Fibroblast of the conjunctiva (primary cell): Measurements from ENCODE around the gene CORO2B.
A peak's percentile ranks its signal among the peaks of the same experiment; 100 is the strongest.

Source experiments
- DNase-seq: peaks from one replicate; pipeline ENCODE4 v3.0.0-alpha.2; 2010; ENCODE audit warnings: low read depth

The CORO2B gene

DNA sequence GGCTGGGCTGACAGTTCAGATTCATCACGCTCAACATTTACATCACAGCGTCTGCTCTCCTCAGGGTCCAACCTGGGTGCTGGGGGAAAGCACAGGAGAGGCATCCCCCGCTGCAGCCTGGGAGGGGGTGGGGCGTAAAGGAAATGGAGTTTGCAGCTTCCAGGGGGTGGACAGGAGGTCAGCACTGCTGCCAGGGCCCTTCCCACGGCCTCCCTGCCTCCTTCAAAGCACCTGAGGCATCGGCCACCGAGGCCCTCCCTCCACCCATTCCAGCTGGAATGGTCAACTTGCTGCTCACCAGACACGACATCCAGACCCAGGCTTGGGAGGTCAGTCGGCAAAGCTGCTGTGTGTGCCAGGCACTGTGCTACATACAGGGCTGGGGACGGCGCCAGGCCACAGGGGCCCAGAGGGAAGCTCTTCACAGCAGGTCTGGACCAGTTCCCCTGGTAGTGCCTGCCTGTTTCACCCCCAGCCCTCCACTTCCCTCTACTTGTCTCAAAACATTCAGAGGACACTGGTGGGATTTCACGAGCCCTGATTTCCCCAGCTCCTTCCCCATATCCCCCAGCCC, 121.2 kb downstream of the CORO2B start:
- DNase-seq: no peak

DNA sequence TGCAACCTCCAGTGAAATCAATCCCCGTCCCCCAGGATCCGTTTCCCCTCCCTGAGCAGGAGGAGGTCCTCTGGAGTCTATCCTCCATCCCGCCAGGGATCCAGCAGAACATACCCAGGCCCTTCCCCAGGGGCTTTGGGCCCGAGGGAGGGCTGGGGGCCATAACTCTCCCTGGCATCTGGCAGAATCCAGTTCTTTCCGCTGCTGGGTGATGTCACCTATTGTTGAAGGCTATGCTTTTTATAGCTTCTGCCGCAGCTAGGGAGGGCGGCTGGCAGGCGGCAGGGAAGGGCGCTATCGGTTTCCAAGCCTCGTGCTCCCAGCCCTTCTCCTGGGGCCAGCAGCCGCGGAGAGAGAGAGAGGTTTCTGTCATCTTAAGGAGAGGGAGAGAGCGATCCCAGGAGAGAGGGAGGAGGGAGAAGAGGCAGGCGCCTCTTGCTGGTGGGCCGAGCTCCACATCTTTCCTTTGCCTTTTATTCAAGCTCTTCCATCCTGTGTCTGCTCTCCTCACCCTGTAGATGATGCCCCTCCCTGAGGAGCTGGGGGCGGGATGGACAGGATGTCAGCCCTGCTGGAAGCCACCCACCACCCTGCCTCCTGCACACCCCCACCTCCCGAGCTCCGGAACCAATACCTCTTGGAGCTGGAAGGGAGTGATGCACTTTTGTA, 121.8 kb downstream of the CORO2B start:
- DNase-seq: peak; percentile 6

GRCh38 chr15:68701886-68702285, 123.1 kb downstream of the CORO2B start:
- DNase-seq: no peak

DNA sequence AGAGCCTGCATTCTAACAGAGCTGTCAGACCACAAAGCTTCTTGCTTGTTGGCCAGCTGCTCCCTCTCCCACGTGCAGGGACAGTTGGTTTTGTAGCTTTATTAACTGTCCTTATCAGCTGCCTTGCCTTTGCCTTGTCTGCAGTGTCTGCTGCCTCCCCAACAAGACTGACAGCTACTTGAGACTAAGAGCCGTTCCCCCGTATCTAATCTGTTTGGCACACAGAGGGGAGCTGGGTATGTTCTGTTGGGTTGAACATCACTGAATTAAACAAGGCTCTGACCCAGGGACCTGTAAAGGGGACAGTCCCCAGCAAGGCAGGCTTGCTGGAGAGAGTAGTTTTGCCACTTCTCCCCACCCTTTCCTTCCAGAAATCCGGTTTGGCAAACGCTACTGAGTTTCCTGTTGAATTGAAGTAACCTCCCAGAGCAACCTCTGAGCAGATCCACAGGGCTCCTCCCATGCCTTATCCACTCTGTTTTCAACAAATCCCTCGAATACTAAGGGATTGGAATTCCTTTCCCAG, 125.8 kb downstream of the CORO2B start:
- DNase-seq: no peak

GRCh38 chr15:68706256-68706655, 127.5 kb downstream of the CORO2B start:
- DNase-seq: no peak

DNA sequence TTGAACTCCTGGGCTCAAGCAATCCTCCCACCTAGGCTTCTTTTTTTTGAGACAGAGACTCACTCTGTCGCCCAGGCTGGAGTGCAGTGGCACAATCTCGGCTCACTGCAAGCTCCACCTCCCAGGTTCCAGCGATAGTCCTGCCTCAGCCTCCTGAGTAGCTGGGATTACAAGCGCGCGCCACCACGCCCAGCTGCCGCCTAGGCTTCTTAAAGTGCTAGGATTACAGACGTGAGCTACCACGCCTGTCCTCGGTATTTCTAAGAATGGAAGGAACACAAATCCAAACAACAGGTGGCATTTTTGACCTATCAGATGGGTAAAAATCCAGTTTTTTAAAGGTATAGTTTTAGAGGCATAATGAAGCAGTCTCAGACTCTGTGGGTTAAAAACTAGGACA, 128.1 kb downstream of the CORO2B start:
- DNase-seq: no peak

DNA sequence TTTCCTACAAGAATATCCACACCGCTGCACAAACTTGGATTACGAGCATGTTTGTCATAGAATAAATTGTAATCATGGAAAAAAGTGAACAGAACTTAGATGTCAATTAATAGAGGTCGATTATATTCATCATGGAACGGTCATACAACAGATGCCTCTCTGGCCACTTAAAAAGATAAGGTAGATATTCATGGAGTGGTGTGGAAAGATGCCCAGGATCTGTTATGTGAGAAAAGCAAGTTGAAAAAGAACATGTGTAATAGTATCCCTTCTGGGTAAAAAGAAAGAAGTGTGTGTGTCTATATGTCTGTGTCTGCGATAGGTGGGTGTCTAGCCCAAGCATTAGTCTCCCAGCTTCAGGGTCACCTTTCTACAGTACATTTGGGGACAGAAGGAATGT, 128.6 kb downstream of the CORO2B start:
- no peak for DNase-seq

DNA sequence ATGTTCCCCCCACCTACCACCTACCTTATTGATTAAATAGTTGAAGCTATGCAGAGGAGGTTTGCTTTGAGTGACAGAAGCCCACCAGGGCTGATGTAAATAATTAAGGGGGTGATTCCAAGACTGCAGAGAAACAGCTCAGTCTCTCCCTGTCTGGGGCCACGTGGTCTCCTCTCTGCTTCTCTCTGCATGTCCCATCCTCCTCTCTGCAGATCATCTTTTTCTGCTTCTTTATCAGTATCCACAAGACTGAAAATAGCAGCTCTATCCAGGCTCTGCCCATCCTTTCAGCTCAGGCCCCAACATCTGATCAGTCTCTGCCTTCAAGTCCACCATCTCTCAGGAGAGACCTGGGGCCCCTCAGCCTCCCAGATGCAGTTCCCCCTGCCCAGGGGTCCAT, 131.1 kb downstream of the CORO2B start:
- DNase-seq: no peak

DNA sequence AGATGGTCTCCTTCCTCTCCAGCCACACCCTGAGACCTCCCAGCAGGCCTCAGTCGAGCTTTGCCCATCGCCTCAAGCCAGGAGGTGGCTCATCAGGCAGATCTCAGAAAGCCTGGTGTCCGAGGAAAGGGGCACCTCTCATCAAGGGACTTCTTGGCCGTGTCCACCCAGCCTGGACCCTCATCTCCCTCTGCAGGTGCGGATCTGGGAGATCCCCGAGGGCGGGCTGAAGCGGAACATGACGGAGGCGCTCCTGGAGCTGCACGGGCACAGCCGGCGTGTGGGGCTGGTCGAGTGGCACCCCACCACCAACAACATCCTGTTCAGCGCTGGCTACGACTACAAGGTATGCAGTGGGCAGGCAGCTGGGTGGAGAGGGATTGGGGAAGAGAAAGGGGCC, 131.7 kb downstream of the CORO2B start:
- no peak for DNase-seq

DNA sequence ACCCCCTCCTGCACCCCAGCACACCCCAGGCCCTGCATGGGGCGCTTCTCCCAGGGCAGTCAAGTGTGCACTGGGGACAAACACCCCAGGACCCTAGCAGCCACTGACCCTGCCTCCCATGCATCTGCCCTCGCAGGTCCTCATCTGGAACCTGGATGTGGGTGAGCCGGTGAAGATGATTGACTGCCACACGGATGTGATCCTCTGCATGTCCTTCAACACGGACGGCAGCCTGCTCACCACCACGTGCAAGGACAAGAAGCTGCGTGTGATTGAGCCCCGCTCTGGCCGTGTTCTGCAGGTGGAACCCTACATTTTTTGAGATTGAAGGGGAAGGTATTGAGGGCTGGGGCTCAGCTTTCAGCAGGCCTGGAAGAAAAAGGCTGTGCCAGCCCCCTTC, 132.6 kb downstream of the CORO2B start:
- DNase-seq: no peak

DNA sequence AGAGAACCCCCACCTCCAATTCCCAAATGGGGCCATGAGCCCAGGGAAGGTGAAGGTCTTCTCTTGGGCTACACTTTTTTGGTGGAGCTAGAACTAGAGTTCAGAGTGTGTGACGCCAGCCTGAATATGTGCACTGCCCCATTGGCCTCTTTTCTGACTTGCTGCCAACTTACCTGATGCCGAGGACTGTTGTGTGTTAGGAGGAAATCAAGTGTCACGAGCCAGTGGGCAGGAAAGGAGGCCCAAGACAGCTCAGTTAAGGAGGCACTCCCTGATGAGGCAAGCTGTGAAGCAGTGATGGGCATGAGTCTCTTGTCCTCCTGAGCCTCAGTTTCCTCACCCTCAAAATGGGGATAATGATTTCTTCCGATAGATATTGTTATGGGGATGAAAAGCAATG, 134.1 kb downstream of the CORO2B start:
- no peak for DNase-seq

- DNase-seq: no peak
Observed at GRCh38 chr15:68713874-68714273, 135.1 kb downstream of the CORO2B start.

DNA sequence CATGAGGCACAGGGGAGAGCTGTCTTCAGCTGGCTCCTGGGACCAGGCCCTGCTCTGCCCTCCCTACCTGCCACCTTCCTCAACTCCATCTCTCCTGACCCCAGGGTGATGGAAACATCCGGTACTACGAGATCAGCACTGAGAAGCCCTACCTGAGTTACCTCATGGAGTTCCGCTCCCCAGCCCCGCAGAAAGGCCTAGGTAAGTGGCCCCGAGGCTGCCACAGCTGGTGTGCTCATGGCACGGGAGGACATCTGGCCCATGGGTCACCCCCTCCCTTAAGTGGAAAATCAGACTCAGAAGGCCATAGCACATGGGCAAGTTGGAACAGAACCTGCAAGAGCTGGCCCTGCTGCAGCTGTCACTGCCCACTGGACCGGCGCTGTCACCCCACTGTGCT, 136.3 kb downstream of the CORO2B start:
- no peak for DNase-seq

GRCh38 chr15:68717951-68718350, 139.2 kb downstream of the CORO2B start:
- no peak for DNase-seq

- no peak for DNase-seq
Observed at GRCh38 chr15:68718468-68718867, 139.7 kb downstream of the CORO2B start.

GRCh38 chr15:68719051-68719450, 140.3 kb downstream of the CORO2B start:
- no peak for DNase-seq

GRCh38 chr15:68719672-68720071, 140.9 kb downstream of the CORO2B start:
- no peak for DNase-seq

DNA sequence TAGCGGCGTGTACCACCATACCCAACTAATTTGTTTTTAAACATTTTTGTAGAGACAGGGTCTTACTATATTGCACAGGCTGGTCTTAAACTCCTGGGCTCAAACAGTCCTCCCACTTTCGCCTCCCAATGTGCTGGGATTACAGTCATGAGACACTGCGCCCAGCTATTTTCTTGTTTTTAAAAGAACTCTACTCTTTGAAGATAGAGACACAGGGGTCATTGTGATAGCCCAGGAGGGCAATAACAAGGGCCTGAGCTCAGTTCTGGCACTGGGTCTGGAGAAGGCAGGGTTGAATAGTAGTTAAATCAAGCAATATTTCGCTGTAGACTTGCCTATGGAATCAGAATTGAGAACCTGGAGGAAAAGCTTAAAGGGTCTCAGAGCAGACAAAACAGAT, 143.1 kb downstream of the CORO2B start:
- no peak for DNase-seq

DNA sequence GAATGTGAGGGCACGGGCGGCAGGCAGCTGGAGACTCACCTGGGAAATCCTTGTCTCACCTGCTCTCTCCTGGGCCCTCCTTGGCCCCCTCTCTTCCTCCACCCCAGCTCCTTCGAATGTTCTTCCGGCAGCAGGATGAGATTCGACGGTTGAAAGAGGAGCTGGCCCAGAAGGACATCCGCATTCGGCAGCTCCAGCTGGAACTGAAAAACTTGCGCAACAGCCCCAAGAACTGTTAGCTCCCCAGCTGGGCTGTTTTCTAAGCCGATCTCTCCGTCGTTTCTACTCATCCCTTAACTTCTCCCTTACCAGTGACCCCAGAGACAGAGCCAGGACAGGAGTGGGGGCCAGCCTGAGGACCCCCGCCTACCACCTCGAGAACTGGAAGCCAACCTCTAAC, 146.9 kb downstream of the CORO2B start:
- no peak for DNase-seq

DNA sequence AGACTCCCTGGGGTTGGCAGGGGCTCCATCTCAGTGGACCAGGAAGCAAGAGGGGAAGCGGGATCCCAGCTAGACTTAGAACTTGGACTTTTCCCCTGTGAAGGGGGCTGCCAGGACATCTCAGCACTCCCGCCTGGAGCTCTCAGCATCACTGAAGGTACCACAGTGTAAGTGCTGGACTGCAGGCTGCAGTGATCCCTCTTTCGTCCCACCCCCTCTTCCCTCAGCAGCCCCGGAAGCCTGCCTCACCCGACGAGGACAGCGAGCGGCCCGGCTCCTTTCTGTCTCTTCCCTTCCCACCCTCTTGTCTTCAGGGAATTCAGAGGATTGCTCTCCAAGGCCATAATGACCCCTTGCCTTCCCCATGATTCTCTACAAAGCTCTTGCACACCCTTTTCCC, 147.5 kb downstream of the CORO2B start:
- no peak for DNase-seq

DNA sequence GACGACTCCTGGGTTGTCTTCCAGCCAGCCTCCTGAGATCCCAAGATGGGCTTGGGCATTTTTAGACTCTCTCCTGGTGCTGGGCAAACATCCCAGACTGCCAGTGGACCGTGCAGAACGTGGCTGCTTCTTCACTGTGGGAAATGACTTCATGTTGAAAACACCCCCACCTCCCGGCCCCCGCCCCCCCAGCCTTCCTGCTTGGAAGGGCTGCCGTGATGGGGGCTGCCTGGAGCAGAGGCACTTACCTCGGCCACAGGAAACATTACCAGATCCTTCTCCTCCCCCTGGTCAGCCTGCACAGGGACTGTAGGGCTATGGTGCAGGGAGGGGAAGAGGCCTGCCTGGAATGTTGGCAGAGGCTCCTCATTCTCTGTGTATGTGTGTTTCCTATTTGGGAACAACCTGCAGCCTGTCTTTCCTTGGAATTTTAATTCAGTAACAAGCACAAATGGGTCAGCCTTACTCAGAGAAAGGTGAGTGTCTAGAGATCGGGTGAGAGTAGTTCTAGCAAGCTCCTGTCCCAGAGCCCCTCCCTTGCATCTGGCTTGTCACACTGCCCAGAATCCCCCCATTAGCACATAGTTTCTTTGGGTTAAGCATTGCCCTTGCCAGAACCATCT, 151.1 kb downstream of the CORO2B start:
- DNase-seq: no peak

GRCh38 chr15:68730471-68730919, 151.7 kb downstream of the CORO2B start:
- peak; percentile 43 for DNase-seq
